Activated B cell treated with CpG ODN at 0.5 μM for 24 hours (primary cell): Measurements from ENCODE around the gene TUBB3. TPM values are rescaled to one million over a fixed set of nuclear protein-coding genes. Genes with fewer than 3 reads are reported as not detected.
"Not testable (repeated sequence)": the region's sequence is repeated elsewhere in the genome, so short reads cannot be mapped to it uniquely, and the experiment has no call there.

Experiments used
- ATAC-seq: fragments of 200-7000 bp; cut with Tn5 transposase; one replicate; pipeline ENCODE4 v1.10.0; 2021; ENCODE audit warnings: low read depth, mild to moderate bottlenecking, moderate library complexity
- CTCF ChIA-PET: fragments of 350-600 bp; sonication (Branson Sonifier 250); formaldehyde crosslinking; loops from one replicate; lab custom pipeline; 2021; ENCODE audit warnings: antibody characterized with exemption; lab: Charles Lee
- POLR2A ChIA-PET: fragments of 350-600 bp; sonication (Branson Sonifier 250); formaldehyde crosslinking; loops from one replicate; lab custom pipeline; 2021; ENCODE audit warnings: antibody characterized with exemption; lab: Charles Lee
- DNase-seq: peaks from one replicate; pipeline ENCODE4 v3.0.0; 2022
- H3K27ac Mint-ChIP-seq: one replicate; pipeline ENCODE4 v1.8.0; 2020; ENCODE audit warnings: mixed read lengths
- H3K27me3 Mint-ChIP-seq: one replicate; pipeline ENCODE4 v1.8.0; 2021; ENCODE audit warnings: mixed read lengths
- H3K36me3 Mint-ChIP-seq: one replicate; pipeline ENCODE4 v1.8.0; 2021; ENCODE audit warnings: low read depth, mixed read lengths
- H3K4me1 Mint-ChIP-seq: one replicate; pipeline ENCODE4 v1.8.0; 2021; ENCODE audit warnings: mixed read lengths
- H3K4me3 Mint-ChIP-seq: one replicate; pipeline ENCODE4 v1.8.0; 2020; ENCODE audit warnings: mild to moderate bottlenecking, mixed read lengths
- H3K9me3 Mint-ChIP-seq: one replicate; pipeline ENCODE4 v1.8.0; 2020; ENCODE audit warnings: mixed read lengths
- CTCF ChIP-seq: fragments of 200-600 bp; IDR thresholded peaks from one replicate; pipeline ENCODE4 v1.8.0; 2022; ENCODE audit warnings: antibody characterized with exemption, mild to moderate bottlenecking
- intact Hi-C: fragments of 100-400 bp; cut with micrococcal nuclease; formaldehyde crosslinking; loops from one replicate; pipeline ENCODE4 v1.15.1; 2024
- total RNA-seq: library from RNA; stranded (reverse); gene quantifications from 2 replicates; pipeline ENCODE4 v1.2.3, GENCODE V29; 2022

Gene TUBB3
- total RNA-seq, 1 donor from 2014 or later, result 0.33 TPM

- no peak overlapping the region for H3K27ac Mint-ChIP-seq
Observed at GRCh38 chr16:89912143-89912542, 11.0 kb upstream of the TUBB3 start.

GRCh38 chr16:89912627-89913026, 10.5 kb upstream of the TUBB3 start:
- POLR2A ChIA-PET, result interaction anchor here (1.0 kb wide), 1 partner anchor 212 kb away, joined by 3 read pairs; no protein-coding TSS in a partner anchor

More at GRCh38 chr16:89912143-89912542, 11.0 kb upstream of the TUBB3 start:
- H3K27me3 Mint-ChIP-seq, result no peaks in the 10 kb centered on the region
- no peak for ATAC-seq
- H3K9me3 Mint-ChIP-seq, result no peaks in the 10 kb centered on the region
- peaks cover 5% of the 10 kb centered on the region for H3K4me1 Mint-ChIP-seq
- H3K4me3 Mint-ChIP-seq, result no peak overlapping the region
- DNase-seq, result no peak
- ChIA-PET CTCF (no interaction called here), POLR2A (interaction anchor here (1.0 kb wide), 2 partner anchors 38 to 212 kb away, joined by 3 read pairs; partner anchors contain the start of gene TCF25)
- peaks cover 32% of the 10 kb centered on the region for H3K36me3 Mint-ChIP-seq
- TF ChIP-seq CTCF, result no peak
- intact Hi-C loops, result no loop called here

GRCh38 chr16:89913408-89914387, 9.4 kb upstream of the TUBB3 start:
- no peaks in the 10 kb centered on the region for H3K9me3 Mint-ChIP-seq
- ChIA-PET POLR2A (interaction anchor here (0.6 kb wide), 1 partner anchor 233 kb away, joined by 4 read pairs; no protein-coding TSS in a partner anchor), CTCF (no interaction called here)
- no peak for TF ChIP-seq CTCF
- H3K36me3 Mint-ChIP-seq, result peaks cover 31% of the 10 kb centered on the region
- intact Hi-C loops, result no loop called here
- ATAC-seq (no peak), DNase-seq (no peak)
- no peak overlapping the region for H3K27ac Mint-ChIP-seq
- H3K4me3 Mint-ChIP-seq, result no peak overlapping the region
- H3K27me3 Mint-ChIP-seq, result no peaks in the 10 kb centered on the region
- peaks cover 14% of the 10 kb centered on the region for H3K4me1 Mint-ChIP-seq

More at GRCh38 chr16:89912627-89913026, 10.5 kb upstream of the TUBB3 start:
- DNase-seq (no peak), ATAC-seq (no peak)
- no peaks in the 10 kb centered on the region for H3K9me3 Mint-ChIP-seq
- TF ChIP-seq CTCF, result no peak
- no peaks in the 10 kb centered on the region for H3K27me3 Mint-ChIP-seq
- CTCF ChIA-PET, result no interaction called here
- intact Hi-C loops, result no loop called here
- peaks cover 32% of the 10 kb centered on the region for H3K36me3 Mint-ChIP-seq
- H3K27ac Mint-ChIP-seq, result no peak overlapping the region
- peaks cover 7% of the 10 kb centered on the region for H3K4me1 Mint-ChIP-seq
- no peak overlapping the region for H3K4me3 Mint-ChIP-seq

GRCh38 chr16:89914642-89915285, 8.4 kb upstream of the TUBB3 start:
- ATAC-seq, H3K4me3 Mint-ChIP-seq, H3K9me3 Mint-ChIP-seq, DNase-seq, intact Hi-C loops, H3K27ac Mint-ChIP-seq, CTCF ChIA-PET, POLR2A ChIA-PET, H3K27me3 Mint-ChIP-seq: not testable (repeated sequence)
- Mint-ChIP-seq H3K36me3 (peaks cover 23% of the 10 kb centered on the region), H3K4me1 (peaks cover 17% of the 10 kb centered on the region)

GRCh38 chr16:89915303-89916232, 7.6 kb upstream of the TUBB3 start:
- Mint-ChIP-seq H3K36me3 (peaks cover 16% of the 10 kb centered on the region), H3K27ac (no peak overlapping the region), H3K27me3 (peaks cover 8% of the 10 kb centered on the region), H3K4me1 (peaks cover 17% of the 10 kb centered on the region), H3K9me3 (no peaks in the 10 kb centered on the region), H3K4me3 (no peak overlapping the region)
- TF ChIP-seq CTCF, result no peak
- no peak for ATAC-seq
- DNase-seq, result no peak
- intact Hi-C loops, result no loop called here
- ChIA-PET POLR2A (no interaction called here), CTCF (no interaction called here)
